ENCODE results near the gene ETV2.

ETV2 gene

DNA sequence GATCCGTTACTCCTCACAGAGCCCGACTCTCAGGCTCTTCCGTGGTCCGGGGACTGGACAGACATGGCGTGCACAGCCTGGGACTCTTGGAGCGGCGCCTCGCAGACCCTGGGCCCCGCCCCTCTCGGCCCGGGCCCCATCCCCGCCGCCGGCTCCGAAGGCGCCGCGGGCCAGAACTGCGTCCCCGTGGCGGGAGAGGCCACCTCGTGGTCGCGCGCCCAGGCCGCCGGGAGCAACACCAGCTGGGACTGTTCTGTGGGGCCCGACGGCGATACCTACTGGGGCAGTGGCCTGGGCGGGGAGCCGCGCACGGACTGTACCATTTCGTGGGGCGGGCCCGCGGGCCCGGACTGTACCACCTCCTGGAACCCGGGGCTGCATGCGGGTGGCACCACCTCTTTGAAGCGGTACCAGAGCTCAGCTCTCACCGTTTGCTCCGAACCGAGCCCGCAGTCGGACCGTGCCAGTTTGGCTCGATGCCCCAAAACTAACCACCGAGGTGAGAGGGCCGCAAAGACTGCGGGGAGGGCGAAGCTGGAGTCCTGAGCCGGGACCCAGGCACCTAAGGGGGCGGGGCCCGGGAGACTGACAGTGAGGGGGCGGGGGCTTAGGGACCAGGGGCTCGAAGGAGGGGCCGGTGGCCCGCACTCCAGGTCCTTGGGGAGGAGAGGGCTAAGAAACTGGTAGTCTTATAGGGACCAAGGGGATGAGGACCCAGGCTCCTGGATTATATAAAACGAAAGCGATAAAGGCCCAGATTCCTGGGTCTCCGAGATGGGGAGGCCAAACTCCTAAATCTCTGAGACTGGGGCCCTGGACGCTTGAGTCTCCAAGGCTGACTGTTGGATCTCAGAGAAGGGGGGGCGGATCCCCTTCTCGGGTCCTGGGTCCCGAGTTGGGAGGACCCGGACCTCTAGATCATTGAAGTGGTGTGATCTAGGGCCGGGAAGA lies 2.0 kb downstream of the ETV2 start:
- peak; percentile 34 for ATAC-seq (ENCODE audit: insufficient read depth, low read depth)
- no peaks in the 10 kb centered on the region; the same call in 1 of the 2 replicates for H3K36me3 ChIP-seq (ENCODE audit: insufficient read depth, low read length)
- DNase-seq = peak; percentile 85
- no peaks in the 10 kb centered on the region for H3K27me3 ChIP-seq (ENCODE audit: insufficient read depth, low read length, poor library complexity)
- H3K9me3 ChIP-seq (ENCODE audit: insufficient read depth, low read length, severe bottlenecking) = no peaks in the 10 kb centered on the region
- H3K4me2 ChIP-seq (ENCODE audit: insufficient read depth, low read length) = peak overlapping the region; percentile 83
- peaks cover 4% of the 10 kb centered on the region for H3K79me2 ChIP-seq (ENCODE audit: insufficient read depth, low read length)
- H3K4me3 ChIP-seq (ENCODE audit: low read depth in 1 of 2, low read length in 2 of 2) = peak overlapping the region; percentile 42 to 85
- peak overlapping the region; percentile 69 for H3K9ac ChIP-seq (ENCODE audit: low read depth, low read length)
- peaks cover 3% of the 10 kb centered on the region; the same call in 1 of the 2 replicates for H4K20me1 ChIP-seq (ENCODE audit: insufficient read depth, low read length)
- peak overlapping the region; percentile 92 for H3K27ac ChIP-seq (ENCODE audit: low read length)
- peak overlapping the region; percentile 99 for H2AFZ ChIP-seq (ENCODE audit: low read depth, low read length)
- no peak for TF ChIP-seq EZH2 (IDR thresholded peaks at IDR 0.05; ENCODE audit: borderline replicate concordance, low read depth, low read length, severe bottlenecking)
- no peak for TF ChIP-seq CTCF (IDR thresholded peaks at IDR 0.05; ENCODE audit: borderline replicate concordance, extremely low read depth, low read length, poor library complexity, severe bottlenecking)
- H3K4me1 ChIP-seq (ENCODE audit: insufficient read depth, low read length) = peaks cover 49% of the 10 kb centered on the region

DNA sequence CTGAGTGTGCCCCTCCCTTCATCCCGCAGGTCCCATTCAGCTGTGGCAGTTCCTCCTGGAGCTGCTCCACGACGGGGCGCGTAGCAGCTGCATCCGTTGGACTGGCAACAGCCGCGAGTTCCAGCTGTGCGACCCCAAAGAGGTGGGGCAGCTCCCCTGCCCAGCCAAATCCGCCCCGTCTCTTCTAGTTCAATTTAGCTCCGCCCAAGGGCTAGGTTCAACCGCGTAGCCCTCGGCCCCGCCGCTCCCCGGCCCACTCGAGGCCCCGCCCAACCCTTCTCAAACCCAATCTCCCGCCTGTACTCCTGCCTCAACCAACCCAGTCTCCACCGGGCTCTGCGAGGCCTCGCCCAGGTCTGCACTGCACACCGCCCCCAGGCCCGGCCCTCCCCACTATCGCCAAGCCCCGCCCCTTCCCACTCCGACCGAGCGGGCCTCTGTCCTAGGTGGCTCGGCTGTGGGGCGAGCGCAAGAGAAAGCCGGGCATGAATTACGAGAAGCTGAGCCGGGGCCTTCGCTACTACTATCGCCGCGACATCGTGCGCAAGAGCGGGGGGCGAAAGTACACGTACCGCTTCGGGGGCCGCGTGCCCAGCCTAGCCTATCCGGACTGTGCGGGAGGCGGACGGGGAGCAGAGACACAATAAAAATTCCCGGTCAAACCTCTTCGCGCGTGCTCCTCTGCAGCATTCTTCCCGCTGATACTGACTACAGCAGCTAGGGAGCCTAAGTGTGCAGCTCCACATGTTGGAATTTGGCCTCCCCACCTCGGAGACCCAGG lies 2.9 kb downstream of the ETV2 start:
- Histone ChIP-seq H3K4me1 (ENCODE audit: insufficient read depth, low read length) (peaks cover 57% of the 10 kb centered on the region), H3K4me3 (ENCODE audit: low read depth in 1 of 2, low read length in 2 of 2) (peak overlapping the region; percentile 42 to 85; a peak in 3 of 4 replicates), H3K27ac (ENCODE audit: low read length) (peak overlapping the region; percentile 92), H3K4me2 (ENCODE audit: insufficient read depth, low read length) (peak overlapping the region; percentile 83), H4K20me1 (ENCODE audit: insufficient read depth, low read length) (peaks cover 7% of the 10 kb centered on the region; the same call in 1 of the 2 replicates), H2AFZ (ENCODE audit: low read depth, low read length) (peak overlapping the region; percentile 99), H3K27me3 (ENCODE audit: insufficient read depth, low read length, poor library complexity) (no peaks in the 10 kb centered on the region), H3K79me2 (ENCODE audit: insufficient read depth, low read length) (peaks cover 13% of the 10 kb centered on the region), H3K9me3 (ENCODE audit: insufficient read depth, low read length, severe bottlenecking) (no peaks in the 10 kb centered on the region), H3K9ac (ENCODE audit: low read depth, low read length) (peak overlapping the region; percentile 69), H3K36me3 (ENCODE audit: insufficient read depth, low read length) (no peaks in the 10 kb centered on the region; the same call in 1 of the 2 replicates)
- TF ChIP-seq EZH2 (IDR thresholded peaks at IDR 0.05; ENCODE audit: borderline replicate concordance, low read depth, low read length, severe bottlenecking) = no peak
- no peak for TF ChIP-seq CTCF (IDR thresholded peaks at IDR 0.05; ENCODE audit: borderline replicate concordance, extremely low read depth, low read length, poor library complexity, severe bottlenecking)
- DNase-seq = peak; percentile 97
- ATAC-seq (ENCODE audit: insufficient read depth, low read depth) = peak; percentile 80

GRCh38 chr19:35644987-35645679 lies 3.6 kb downstream of the ETV2 start:
- Histone ChIP-seq H3K4me2 (ENCODE audit: insufficient read depth, low read length) (peak overlapping the region; percentile 83), H3K9me3 (ENCODE audit: insufficient read depth, low read length, severe bottlenecking) (no peaks in the 10 kb centered on the region), H3K79me2 (ENCODE audit: insufficient read depth, low read length) (peaks cover 20% of the 10 kb centered on the region), H3K4me3 (ENCODE audit: low read depth in 1 of 2, low read length in 2 of 2) (peak overlapping the region in 1 of 2 experiments; percentile 85; a peak in 3 of 4 replicates), H3K4me1 (ENCODE audit: insufficient read depth, low read length) (peaks cover 64% of the 10 kb centered on the region), H3K9ac (ENCODE audit: low read depth, low read length) (peak overlapping the region; percentile 69), H3K27ac (ENCODE audit: low read length) (peak overlapping the region; percentile 73), H3K36me3 (ENCODE audit: insufficient read depth, low read length) (peaks cover 1% of the 10 kb centered on the region; the same call in 1 of the 2 replicates), H2AFZ (ENCODE audit: low read depth, low read length) (peak overlapping the region; percentile 99), H4K20me1 (ENCODE audit: insufficient read depth, low read length) (peaks cover 7% of the 10 kb centered on the region; the same call in 1 of the 2 replicates), H3K27me3 (ENCODE audit: insufficient read depth, low read length, poor library complexity) (no peaks in the 10 kb centered on the region)
- ATAC-seq (ENCODE audit: insufficient read depth, low read depth) (peak; percentile 32), DNase-seq (peak; percentile 93)
- no peak for TF ChIP-seq CTCF (IDR thresholded peaks at IDR 0.05; ENCODE audit: borderline replicate concordance, extremely low read depth, low read length, poor library complexity, severe bottlenecking)
- TF ChIP-seq EZH2 (IDR thresholded peaks at IDR 0.05; ENCODE audit: borderline replicate concordance, low read depth, low read length, severe bottlenecking) = no peak
